NCI-H2107 treated with DMSO at 0.1 percent for 48 hours (cell line): ENCODE data around the gene HBEGF.
"Not testable (repeated sequence)": the region's sequence is repeated elsewhere in the genome, so short reads cannot be mapped to it uniquely, and the experiment has no call there.

Experiments
- DNase-seq: peaks from one replicate; lab custom pipeline; 2025; ENCODE audit not compliant: unreplicated experiment; lab: John Stamatoyannopoulos, UW

HBEGF gene

GRCh38 chr5:140361901-140362300, 15.5 kb upstream of the HBEGF start:
- no peak for DNase-seq

- DNase-seq: no peak
These were observed 14.5 kb upstream of the HBEGF start for GRCh38 chr5:140360681-140361479.

- DNase-seq: no peak
These were observed 13.7 kb upstream of the HBEGF start, which contains the start of gene SLC4A9 for GRCh38 chr5:140360101-140360500. TSS of gene SLC4A9 (plus strand) at chr5:140360194. CDS start at chr5:140360237, 43 bp downstream.

GRCh38 chr5:140358738-140359310, 12.4 kb upstream of the HBEGF start:
- no peak for DNase-seq

GRCh38 chr5:140357726-140358093, 11.3 kb upstream of the HBEGF start:
- peak; percentile 17 for DNase-seq

- no peak for DNase-seq
These were observed 10.7 kb upstream of the HBEGF start for GRCh38 chr5:140356853-140357725.

- no peak for DNase-seq
These were observed 9.1 kb upstream of the HBEGF start for GRCh38 chr5:140355546-140355945.

GRCh38 chr5:140351609-140352334, 5.4 kb upstream of the HBEGF start:
- DNase-seq: peak; percentile 17

- DNase-seq: no peak
These were observed 2.8 kb upstream of the HBEGF start for GRCh38 chr5:140349244-140349643.

GRCh38 chr5:140348104-140348503, 1.7 kb upstream of the HBEGF start:
- no peak for DNase-seq

- no peak for DNase-seq
These were observed 957 bp upstream of the HBEGF start for GRCh38 chr5:140347360-140347759.

GRCh38 chr5:140345919-140346347, 470 bp downstream of the HBEGF start:
- no peak for DNase-seq

- no peak for DNase-seq
These were observed 1.6 kb downstream of the HBEGF start for GRCh38 chr5:140344683-140345423.

- DNase-seq: not testable (repeated sequence)
These were observed 2.6 kb downstream of the HBEGF start for GRCh38 chr5:140343849-140344248.

GRCh38 chr5:140342896-140343295, 3.5 kb downstream of the HBEGF start:
- no peak for DNase-seq

GRCh38 chr5:140342287-140342686, 4.1 kb downstream of the HBEGF start:
- DNase-seq: no peak

- no peak for DNase-seq
These were observed 4.8 kb downstream of the HBEGF start for GRCh38 chr5:140341591-140341990.

GRCh38 chr5:140340605-140341121, 5.7 kb downstream of the HBEGF start:
- DNase-seq: no peak

GRCh38 chr5:140339636-140340035, 6.8 kb downstream of the HBEGF start:
- no peak for DNase-seq

GRCh38 chr5:140338908-140339307, 7.5 kb downstream of the HBEGF start:
- no peak for DNase-seq
